H7 (cell line): ENCODE data around the gene LBH. TPM values are rescaled to one million over a fixed set of nuclear protein-coding genes. Genes with fewer than 3 reads are reported as not detected.
A peak's percentile ranks its signal among the peaks of the same experiment; 100 is the strongest.

Experiments used
- DNase-seq: peaks from one replicate; pipeline ENCODE4 v3.0.0; 2012
- H3K27me3 ChIP-seq: 2 replicates; pipeline ENCODE4 v1.6.0; 2011; ENCODE audit warnings: mild to moderate bottlenecking, low read length; ENCODE audit not compliant: control insufficient read depth, insufficient read depth
- H3K36me3 ChIP-seq: replicated peaks from 2 replicates; pipeline ENCODE4 v1.5.1; 2011; ENCODE audit warnings: low read length; ENCODE audit not compliant: control insufficient read depth, insufficient read depth
- H3K4me3 ChIP-seq: 2 replicates; pipeline ENCODE4 v1.5.1; 2011; ENCODE audit warnings: low read depth, mild to moderate bottlenecking, control low read depth, low read length, moderate library complexity; ENCODE audit not compliant: insufficient read depth
- total RNA-seq: library from RNA; depleted of rRNA; stranded (reverse); fragments of >200 nt; shearing (Covaris generic); gene quantifications from 2 replicates; pipeline ENCODE4 v1.2.3, GENCODE V29; 2014

LBH gene
- total RNA-seq, 1 experiment from 2014 or later: 93.3 TPM

DNA sequence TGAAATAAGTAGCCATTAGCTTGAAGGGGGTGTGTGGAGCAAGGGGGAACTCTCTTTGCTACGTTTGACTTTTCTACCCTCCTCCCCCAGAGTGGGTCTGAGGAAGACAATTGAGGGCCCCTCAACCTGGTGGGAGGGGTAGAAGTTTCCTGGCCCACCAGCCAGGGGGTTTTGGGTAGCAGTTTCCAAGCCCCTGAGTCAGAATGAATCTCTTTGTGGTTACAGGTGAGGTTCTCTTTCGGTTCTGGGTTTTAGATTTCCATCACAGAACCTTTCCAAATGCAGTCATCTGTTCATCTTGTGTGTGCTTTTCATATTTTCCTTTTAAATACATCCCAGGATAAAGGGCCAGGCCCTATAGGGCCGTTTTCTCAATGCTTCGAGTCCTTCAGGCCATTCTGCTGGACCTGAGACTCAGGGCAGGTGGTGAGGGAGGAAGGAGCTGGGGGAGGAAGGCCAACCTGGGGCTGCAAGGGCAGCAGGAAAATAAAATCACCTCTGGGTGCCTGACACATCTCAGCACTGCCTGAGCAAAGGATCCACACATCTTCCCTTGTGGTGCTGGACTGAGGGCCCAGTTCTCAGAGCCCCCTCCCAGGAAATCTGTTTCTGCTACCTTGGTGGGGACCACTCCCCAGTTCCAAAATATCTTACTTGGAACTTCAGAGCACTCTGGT, 4.7 kb downstream of the LBH start:
- no peak for DNase-seq
- no peak overlapping the region for H3K4me3 ChIP-seq
- H3K36me3 ChIP-seq: peaks cover 9% of the 10 kb centered on the region
- peaks cover 3% of the 10 kb centered on the region for H3K27me3 ChIP-seq

- Histone ChIP-seq H3K4me3 (no peak overlapping the region), H3K36me3 (peaks cover 9% of the 10 kb centered on the region), H3K27me3 (no peaks in the 10 kb centered on the region; the same call in 1 of the 2 replicates)
- no peak for DNase-seq
Observed at GRCh38 chr2:30236591-30237238, 5.4 kb downstream of the LBH start.

DNA sequence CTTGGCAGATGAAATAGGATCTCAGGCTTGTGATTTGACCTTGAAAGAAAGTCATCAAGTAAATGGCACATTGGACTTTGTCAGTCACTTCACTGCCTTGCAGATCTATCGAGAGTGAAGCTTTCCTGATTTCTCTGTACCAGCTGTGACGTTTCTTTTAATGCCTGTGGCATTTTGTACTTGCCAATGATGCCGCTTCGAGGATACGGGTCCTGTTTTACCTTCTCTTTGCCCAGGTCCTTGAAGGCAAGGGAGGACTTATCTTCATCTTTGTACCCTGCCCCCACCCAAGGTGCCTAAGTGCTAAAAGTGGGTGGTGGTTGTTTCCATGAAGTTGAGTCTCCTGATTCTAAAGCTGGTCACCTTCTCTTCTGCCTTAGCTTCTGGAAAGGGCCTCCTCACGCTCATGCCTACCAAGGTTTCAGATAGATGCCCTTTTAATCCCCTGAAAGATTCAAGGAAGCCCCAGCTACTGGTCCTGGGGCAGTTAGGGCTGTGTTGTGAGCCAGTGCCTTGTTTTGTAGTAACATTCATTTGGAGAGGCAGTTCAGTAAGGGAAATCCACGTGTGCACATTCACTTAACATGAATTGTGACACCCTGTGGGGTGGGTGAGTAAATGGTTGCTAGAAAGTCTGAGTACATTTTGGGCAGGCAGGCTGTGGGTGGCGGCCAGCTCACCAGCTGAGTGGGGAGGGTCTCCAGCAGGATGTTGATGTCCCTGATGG, 6.1 kb downstream of the LBH start:
- Histone ChIP-seq H3K4me3 (no peak overlapping the region), H3K36me3 (peaks cover 9% of the 10 kb centered on the region), H3K27me3 (no peaks in the 10 kb centered on the region; the same call in 1 of the 2 replicates)
- no peak for DNase-seq

DNA sequence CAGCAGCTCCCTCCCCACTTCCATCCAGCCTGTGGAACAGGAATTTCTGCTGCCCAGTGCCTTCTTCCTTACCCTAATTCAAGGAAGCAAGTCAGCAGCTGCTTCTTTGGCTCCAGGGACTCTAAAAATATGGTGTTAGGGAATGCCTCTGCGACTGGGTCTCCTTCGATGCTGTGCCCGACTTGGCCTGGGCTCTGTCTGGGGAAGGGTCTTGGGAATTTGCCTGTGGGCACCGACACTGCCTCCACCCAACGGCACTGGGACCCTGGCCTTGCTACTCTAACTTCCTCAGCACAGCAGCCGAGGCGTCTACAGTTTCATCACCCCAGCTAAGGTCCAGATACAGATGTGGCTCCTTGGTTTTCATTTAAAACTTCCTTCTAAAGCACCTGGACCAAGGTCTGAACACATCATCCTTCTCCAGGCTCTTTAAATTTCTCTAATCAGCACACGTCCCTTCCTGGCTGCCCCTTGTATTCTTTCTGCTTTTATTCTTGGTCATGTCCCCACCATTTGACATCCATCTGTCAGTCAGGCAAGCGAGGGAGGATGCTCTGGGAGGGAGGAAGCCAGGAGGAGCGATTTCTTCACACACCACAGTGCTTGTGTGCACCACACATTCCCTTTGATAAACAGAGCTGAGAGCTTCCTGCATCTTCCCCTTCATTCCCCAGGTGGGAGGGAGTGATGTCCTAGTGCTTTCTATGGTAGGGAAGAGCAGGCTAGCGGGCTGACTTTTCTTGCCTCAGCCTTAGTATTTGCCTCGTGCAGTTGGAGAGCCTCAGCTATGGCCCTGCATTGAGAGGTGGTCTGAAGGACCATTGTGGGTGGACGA, 6.8 kb downstream of the LBH start:
- Histone ChIP-seq H3K4me3 (no peak overlapping the region), H3K36me3 (peaks cover 9% of the 10 kb centered on the region), H3K27me3 (no peaks in the 10 kb centered on the region)
- DNase-seq: no peak

DNA sequence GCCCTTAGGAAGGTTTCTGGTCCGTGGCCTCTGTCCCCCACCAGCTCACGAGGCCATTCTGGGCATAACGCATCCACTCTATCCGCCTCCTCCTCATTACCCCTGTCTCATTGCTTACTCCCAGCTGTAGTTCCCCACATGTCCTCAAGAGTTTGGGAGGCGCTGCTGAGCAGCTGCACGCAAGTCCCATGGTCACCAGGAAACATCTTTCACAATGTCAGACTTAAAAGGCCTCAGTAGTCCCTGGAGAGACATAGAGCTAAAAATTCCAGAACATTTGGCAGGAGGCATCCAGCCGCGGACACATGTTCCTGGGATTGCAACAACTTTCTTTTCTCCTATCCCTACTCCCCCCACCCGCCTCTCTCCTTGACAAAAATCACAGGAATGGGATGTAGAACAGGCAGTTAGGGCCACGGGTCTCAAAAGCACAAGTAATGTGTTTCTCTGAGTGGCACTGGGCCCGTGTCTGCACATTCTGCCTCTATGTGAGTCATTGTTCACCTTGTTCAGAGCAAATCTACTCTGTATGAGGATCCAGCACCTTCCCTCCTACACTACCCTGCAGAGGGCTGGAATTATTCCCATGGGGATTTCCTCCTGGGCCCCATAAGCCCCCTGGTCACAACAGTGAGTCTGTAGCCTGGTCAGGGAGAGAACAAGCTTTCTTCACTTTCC, 8.1 kb downstream of the LBH start:
- no peak overlapping the region for H3K4me3 ChIP-seq
- H3K36me3 ChIP-seq: peaks cover 9% of the 10 kb centered on the region
- DNase-seq: peak; percentile 85
- H3K27me3 ChIP-seq: no peaks in the 10 kb centered on the region

GRCh38 chr2:30239986-30240752, 8.8 kb downstream of the LBH start:
- no peak for DNase-seq
- no peaks in the 10 kb centered on the region for H3K27me3 ChIP-seq
- H3K36me3 ChIP-seq: peaks cover 4% of the 10 kb centered on the region
- no peak overlapping the region for H3K4me3 ChIP-seq

DNA sequence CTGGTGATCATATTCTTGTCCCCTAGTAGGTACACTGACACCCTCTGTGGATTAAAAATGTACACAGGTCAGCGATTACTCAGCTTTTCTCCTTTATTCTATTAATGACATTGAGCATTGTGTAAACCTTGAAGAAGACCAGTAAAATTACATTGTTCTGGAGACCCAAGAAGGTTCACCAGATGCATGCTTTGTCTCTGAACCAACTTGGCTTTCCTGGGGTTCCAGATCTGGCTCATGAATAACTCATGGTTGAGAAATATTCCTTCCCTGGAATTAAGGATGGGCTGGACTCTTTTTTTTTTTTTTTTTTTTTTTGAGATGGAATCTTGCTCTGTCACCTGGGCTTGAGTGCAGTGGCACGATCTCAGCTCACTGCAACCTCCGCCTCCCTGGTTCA, 11.9 kb downstream of the LBH start:
- Histone ChIP-seq H3K36me3 (no peaks in the 10 kb centered on the region; the same call in 1 of the 2 replicates), H3K4me3 (no peak overlapping the region), H3K27me3 (no peaks in the 10 kb centered on the region)
- DNase-seq: no peak

DNA sequence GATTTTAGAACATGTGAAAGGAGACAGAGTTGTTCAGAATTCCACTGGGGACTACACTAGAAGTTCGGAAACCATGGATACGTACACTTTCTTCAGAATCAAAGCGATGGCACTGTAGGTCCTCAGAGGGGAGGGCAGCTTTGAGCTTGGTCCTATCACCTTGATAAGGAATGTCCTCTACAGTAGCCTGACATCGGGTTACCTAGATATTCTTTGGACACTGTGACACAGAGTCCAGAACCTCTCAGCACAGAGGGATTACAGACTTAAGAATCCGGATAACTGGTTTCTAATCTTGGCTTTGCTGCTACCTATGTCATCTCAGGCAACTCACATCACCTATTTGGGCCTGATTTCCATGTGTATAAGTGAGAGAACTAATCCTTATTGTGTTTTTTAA, 14.0 kb downstream of the LBH start:
- H3K4me3 ChIP-seq: no peak overlapping the region
- DNase-seq: no peak
- no peaks in the 10 kb centered on the region; the same call in 1 of the 2 replicates for H3K36me3 ChIP-seq
- H3K27me3 ChIP-seq: no peaks in the 10 kb centered on the region

- H3K4me3 ChIP-seq: no peak overlapping the region
- H3K27me3 ChIP-seq: no peaks in the 10 kb centered on the region
Observed at GRCh38 chr2:30248791-30249190, 17.5 kb downstream of the LBH start.

GRCh38 chr2:30249354-30249753, 18.0 kb downstream of the LBH start:
- Histone ChIP-seq H3K4me3 (no peak overlapping the region), H3K36me3 (no peaks in the 10 kb centered on the region; the same call in 1 of the 2 replicates), H3K27me3 (no peaks in the 10 kb centered on the region)
- DNase-seq: no peak

More at GRCh38 chr2:30248791-30249190, 17.5 kb downstream of the LBH start:
- no peak for DNase-seq
- no peaks in the 10 kb centered on the region; the same call in 1 of the 2 replicates for H3K36me3 ChIP-seq

DNA sequence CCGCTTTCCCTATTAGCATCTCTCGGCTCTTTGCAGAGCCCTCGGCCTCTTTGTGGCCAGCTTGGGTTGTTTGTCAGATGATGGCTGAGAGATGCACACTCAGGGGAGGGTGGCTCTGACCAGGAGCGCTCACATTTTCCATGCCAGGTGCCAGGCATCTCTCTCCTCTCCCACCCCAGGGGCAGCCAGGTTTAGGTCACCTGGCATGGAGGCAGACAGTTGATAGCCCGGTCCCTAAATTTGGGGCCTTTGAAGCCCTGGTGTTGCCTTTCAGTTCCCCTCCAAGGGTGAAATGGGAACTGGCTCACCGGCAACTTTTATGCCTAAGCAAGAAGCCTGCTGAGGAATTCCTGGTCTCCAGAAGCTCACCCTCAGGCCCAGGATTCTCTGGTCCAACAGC, 19.1 kb downstream of the LBH start:
- no peak overlapping the region for H3K4me3 ChIP-seq
- H3K36me3 ChIP-seq: no peaks in the 10 kb centered on the region; the same call in 1 of the 2 replicates
- no peak for DNase-seq
- H3K27me3 ChIP-seq: no peaks in the 10 kb centered on the region

GRCh38 chr2:30252723-30253701, 21.7 kb downstream of the LBH start:
- Histone ChIP-seq H3K36me3 (no peaks in the 10 kb centered on the region; the same call in none of the 2 replicates), H3K27me3 (no peaks in the 10 kb centered on the region), H3K4me3 (no peak overlapping the region)
- DNase-seq: no peak
